Retinal pigment epithelial cell (primary cell): ENCODE measurements around the gene GAL3ST1.
A peak's percentile ranks its signal among the peaks of the same experiment; 100 is the strongest.

Experiments
- DNase-seq: peaks from one replicate; pipeline ENCODE4 v3.0.0-alpha.2; 2010; ENCODE audit warnings: low read depth
- H3K4me3 ChIP-seq: 2 replicates; pipeline ENCODE4 v1.5.1; 2011; ENCODE audit warnings: mild to moderate bottlenecking, low read length, control low read depth, moderate library complexity
- TF ChIP-seq, protein P1 (sequence below): conservative IDR thresholded peaks from 2 replicates; pipeline ENCODE4 v1.5.1; 2011; ENCODE audit warnings: low read depth, low read length, control low read depth, inconsistent platforms

The GAL3ST1 gene

DNA sequence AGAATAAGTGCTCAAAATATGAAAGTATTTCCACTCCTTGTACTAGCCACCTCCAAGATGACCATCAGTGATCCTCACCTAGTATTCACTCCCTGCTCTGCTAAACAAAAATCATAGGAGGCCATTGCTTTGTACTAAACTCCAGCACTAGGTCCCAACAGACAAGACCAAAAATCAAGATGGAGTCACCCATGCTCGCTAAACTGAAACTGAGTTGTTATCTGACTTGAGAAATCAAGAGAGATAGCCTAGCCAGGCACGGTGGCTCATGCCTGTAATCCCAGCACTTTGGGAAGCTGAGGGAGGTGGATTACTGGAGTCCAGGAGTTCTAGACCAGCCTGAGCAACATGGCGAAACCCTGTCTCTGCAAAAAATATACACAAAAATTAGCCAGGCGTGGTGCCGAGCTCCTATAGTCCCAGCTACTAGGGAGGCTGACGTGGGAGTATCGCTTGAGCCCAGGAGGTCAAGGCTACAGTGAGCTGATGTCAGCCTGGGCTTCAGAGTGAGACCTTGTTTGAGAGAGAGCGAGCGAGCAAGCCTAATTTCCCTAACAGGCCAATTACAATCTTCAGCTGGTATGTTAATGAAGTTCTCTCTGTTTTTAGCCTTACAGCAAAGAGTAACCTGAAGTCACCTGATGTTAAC is 37.3 kb downstream of the GAL3ST1 start:
- TF ChIP-seq, protein P1, sequence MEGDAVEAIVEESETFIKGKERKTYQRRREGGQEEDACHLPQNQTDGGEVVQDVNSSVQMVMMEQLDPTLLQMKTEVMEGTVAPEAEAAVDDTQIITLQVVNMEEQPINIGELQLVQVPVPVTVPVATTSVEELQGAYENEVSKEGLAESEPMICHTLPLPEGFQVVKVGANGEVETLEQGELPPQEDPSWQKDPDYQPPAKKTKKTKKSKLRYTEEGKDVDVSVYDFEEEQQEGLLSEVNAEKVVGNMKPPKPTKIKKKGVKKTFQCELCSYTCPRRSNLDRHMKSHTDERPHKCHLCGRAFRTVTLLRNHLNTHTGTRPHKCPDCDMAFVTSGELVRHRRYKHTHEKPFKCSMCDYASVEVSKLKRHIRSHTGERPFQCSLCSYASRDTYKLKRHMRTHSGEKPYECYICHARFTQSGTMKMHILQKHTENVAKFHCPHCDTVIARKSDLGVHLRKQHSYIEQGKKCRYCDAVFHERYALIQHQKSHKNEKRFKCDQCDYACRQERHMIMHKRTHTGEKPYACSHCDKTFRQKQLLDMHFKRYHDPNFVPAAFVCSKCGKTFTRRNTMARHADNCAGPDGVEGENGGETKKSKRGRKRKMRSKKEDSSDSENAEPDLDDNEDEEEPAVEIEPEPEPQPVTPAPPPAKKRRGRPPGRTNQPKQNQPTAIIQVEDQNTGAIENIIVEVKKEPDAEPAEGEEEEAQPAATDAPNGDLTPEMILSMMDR: no peak
- H3K4me3 ChIP-seq: no peak overlapping the region
- no peak for DNase-seq

- TF ChIP-seq, protein P1: no peak
- no peak overlapping the region for H3K4me3 ChIP-seq
Observed at GRCh38 chr22:30535182-30535581, 39.3 kb downstream of the GAL3ST1 start.

DNA sequence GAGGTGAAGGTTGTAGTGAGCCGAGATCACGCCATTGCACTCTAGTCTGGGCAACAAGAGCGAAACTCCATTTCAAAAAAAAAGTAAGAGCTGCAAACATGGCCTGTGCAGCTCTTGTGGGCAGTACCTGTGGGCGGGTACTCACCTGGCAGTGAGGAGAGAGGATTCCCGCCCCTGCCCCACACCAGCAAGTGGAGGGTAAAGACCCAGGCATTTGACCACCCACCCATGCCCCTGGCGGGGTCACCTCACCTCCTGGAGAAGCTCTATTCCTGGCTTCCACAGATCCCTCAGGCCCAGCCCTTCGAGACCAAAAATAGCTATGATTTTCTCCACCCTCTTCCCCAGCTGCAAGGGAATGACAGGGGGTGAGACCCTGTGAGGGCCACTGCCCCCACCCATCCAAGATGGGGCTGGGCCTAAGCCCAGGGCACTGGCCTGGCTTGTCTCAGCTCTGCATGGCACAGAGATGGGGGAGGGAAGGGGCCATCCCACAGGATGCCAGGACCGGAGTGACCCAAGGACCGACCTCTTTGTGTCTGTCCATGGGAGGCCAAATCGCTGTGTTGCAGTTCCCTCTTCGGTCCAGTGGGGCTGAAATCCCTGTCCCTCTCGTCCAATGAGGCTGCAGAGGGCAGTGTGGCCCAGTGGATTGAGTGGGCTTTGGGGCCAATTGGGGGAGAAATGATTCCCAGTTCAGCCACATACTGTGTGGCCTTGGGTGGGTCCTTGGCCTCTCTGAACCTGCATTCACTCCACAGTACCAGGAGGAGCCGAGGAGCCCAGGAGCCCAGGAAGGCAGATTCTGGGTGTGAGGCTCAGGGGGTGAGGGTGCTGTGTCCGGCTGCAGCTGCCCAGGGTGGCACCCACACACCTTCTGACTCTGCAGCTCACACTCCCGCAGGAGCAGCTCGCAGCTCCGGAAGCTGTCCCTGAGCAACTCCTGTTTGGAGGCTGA is 42.5 kb downstream of the GAL3ST1 start:
- TF ChIP-seq, protein P1: no peak

More at GRCh38 chr22:30535182-30535581, 39.3 kb downstream of the GAL3ST1 start:
- no peak for DNase-seq

GRCh38 chr22:30526656-30527055 is 47.8 kb downstream of the GAL3ST1 start:
- DNase-seq: no peak
- TF ChIP-seq, protein P1: no peak
- no peak overlapping the region for H3K4me3 ChIP-seq

More for the DNA sequence above, 42.5 kb downstream of the GAL3ST1 start:
- DNase-seq: no peak
- H3K4me3 ChIP-seq: no peak overlapping the region

- peak; percentile 15 for DNase-seq
- H3K4me3 ChIP-seq: no peak overlapping the region
- TF ChIP-seq, protein P1: no peak
Observed at GRCh38 chr22:30523646-30524489, 50.6 kb downstream of the GAL3ST1 start.

DNA sequence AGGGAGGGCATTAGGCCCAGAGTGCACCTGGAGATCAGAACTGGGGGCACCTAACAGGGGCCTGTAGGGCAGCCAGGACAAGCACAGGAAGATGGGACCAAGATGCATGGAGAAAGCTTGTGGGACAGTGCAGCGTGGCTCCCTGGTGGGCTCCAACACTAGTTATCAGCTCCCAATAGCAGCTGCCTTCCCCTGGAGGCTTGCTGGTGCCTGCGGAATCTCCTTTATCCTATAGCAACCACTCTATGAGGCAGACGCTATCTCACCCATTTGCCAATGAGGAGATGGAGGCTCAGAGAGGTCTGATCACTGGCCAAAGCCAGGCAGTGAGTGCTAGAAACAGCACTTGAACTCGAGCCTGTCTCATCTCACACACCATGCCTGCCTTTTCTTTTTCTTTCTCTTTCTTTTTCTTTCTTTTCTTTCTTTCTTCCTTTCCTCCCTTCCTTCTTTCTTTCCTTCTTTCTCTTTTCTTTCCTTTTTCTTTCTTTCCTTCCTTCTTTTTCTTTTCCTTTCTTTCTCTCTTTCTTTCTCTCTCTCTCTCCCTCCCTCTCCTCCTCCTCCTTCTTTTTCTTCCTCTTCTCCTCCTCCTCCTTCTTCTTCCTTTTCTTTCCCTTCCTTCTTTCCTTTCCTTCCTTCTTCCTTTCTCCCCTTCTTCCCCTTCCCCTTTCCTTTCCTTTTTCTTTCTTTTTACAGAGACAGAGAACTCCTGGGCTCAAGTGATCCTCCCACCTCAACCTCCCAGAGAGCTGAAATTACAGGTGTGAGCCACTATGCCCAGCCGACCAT is 52.9 kb downstream of the GAL3ST1 start:
- TF ChIP-seq, protein P1: no peak
- no peak for DNase-seq
- no peak overlapping the region for H3K4me3 ChIP-seq
